Liver (tissue), 9 donors: ENCODE data around the gene UVSSA. TPM values are rescaled to one million over a fixed set of nuclear protein-coding genes. Genes with fewer than 3 reads are reported as not detected.

ENCODE experiments used
- DNase-seq: peaks from one replicate; pipeline ENCODE4 v3.0.0-alpha.2; 2017; ENCODE audit warnings: low spot score
- H3K27ac ChIP-seq, 2 donors: one replicate each; pipeline ENCODE4 v1.7.0; 2013; ENCODE audit warnings: inconsistent platforms in 2 of 2, low read length in 2 of 2, control low read depth in 1 of 2, low read depth in 1 of 2, mild to moderate bottlenecking in 1 of 2
- H3K27me3 ChIP-seq, 4 donors: one replicate each; pipeline versions ENCODE4 v1.6.1 to v1.7.0; 2013; ENCODE audit warnings: low read length in 3 of 4, inconsistent platforms in 1 of 4, mild to moderate bottlenecking in 1 of 4, moderate library complexity in 1 of 4; ENCODE audit not compliant: control insufficient read depth in 4 of 4, insufficient read depth in 4 of 4
- H3K36me3 ChIP-seq, 4 donors: one replicate each; pipeline versions ENCODE4 v1.6.1 to v1.7.0; 2013; ENCODE audit warnings: low read length in 3 of 4, mild to moderate bottlenecking in 3 of 4, low read depth in 1 of 4, moderate library complexity in 1 of 4; ENCODE audit not compliant: control insufficient read depth in 4 of 4, insufficient read depth in 3 of 4
- H3K4me1 ChIP-seq, 4 donors: one replicate each; pipeline versions ENCODE4 v1.6.1 to v1.7.0; 2013; ENCODE audit warnings: low read length in 3 of 4, mild to moderate bottlenecking in 3 of 4, moderate library complexity in 1 of 4; ENCODE audit not compliant: control insufficient read depth in 4 of 4, insufficient read depth in 4 of 4
- H3K4me3 ChIP-seq, 3 donors: one replicate each; pipeline versions ENCODE4 v1.6.1 to v1.7.0; 2013; ENCODE audit warnings: low read length in 3 of 3, control low read depth in 1 of 3, low read depth in 1 of 3, mild to moderate bottlenecking in 1 of 3
- H3K9ac ChIP-seq, 2 donors: one replicate each; pipeline ENCODE4 v1.7.0; 2013; ENCODE audit warnings: low read length in 2 of 2, mild to moderate bottlenecking in 2 of 2, moderate library complexity in 2 of 2, control low read depth in 1 of 2, low read depth in 1 of 2
- H3K9me3 ChIP-seq, 4 donors: one replicate each; pipeline versions ENCODE4 v1.6.1 to v1.7.0; 2013; ENCODE audit warnings: low read length in 3 of 4; ENCODE audit not compliant: control insufficient read depth in 4 of 4
- EGR1 ChIP-seq, 2 donors: IDR thresholded peaks; 2 replicates each; pipeline ENCODE4 v1.6.1; 2016 to 2018; ENCODE audit warnings: antibody characterized with exemption in 2 of 2, low read depth in 2 of 2
- FOXA1 ChIP-seq: IDR thresholded peaks from 2 replicates; pipeline ENCODE4 v1.6.1; 2016; ENCODE audit warnings: antibody characterized with exemption
- FOXA2 ChIP-seq: IDR thresholded peaks from 2 replicates; pipeline ENCODE4 v1.6.1; 2016; ENCODE audit warnings: antibody characterized with exemption
- GABPA ChIP-seq, 2 donors: IDR thresholded peaks in 1 of 2; conservative IDR thresholded peaks in 1 of 2; 2 replicates each; pipeline ENCODE4 v1.6.1; 2016; ENCODE audit warnings: antibody characterized with exemption in 2 of 2, mild to moderate bottlenecking in 1 of 2, moderate library complexity in 1 of 2
- HNF4A ChIP-seq, 2 donors: conservative IDR thresholded peaks; 2 replicates each; pipeline ENCODE4 v1.6.1; 2016; ENCODE audit warnings: antibody characterized with exemption in 2 of 2, mild to moderate bottlenecking in 2 of 2
- HNF4G ChIP-seq: IDR thresholded peaks from 2 replicates; pipeline ENCODE4 v1.6.1; 2016; ENCODE audit warnings: antibody characterized with exemption
- JUND ChIP-seq, 2 donors: IDR thresholded peaks; 2 replicates each; pipeline ENCODE4 v1.6.1; 2016; ENCODE audit warnings: antibody characterized with exemption in 2 of 2
- RAD21 ChIP-seq, 2 donors: IDR thresholded peaks; 2 replicates each; pipeline ENCODE4 v1.6.1; 2016; ENCODE audit warnings: antibody characterized with exemption in 2 of 2, mild to moderate bottlenecking in 2 of 2
- RXRA ChIP-seq, 2 donors: IDR thresholded peaks; 2 replicates each; pipeline ENCODE4 v1.6.1; 2017 to 2018; ENCODE audit warnings: antibody characterized with exemption in 2 of 2, mild to moderate bottlenecking in 1 of 2
- SP1 ChIP-seq: IDR thresholded peaks from 2 replicates; pipeline ENCODE4 v1.6.1; 2018; ENCODE audit warnings: antibody characterized with exemption, mild to moderate bottlenecking
- TAF1 ChIP-seq: conservative IDR thresholded peaks from 2 replicates; pipeline ENCODE4 v1.6.1; 2016; ENCODE audit warnings: antibody characterized with exemption, mild to moderate bottlenecking
- WGBS: extraction: QIAGEN DNeasy Blood & Tissue Kit; methylation state at CpG from one replicate; pipeline ENCODE4 v1.1.7; 2013; 5-methylcytosine and 5-hydroxymethylcytosine counted together
- polyA plus RNA-seq, 2 donors: library from polyadenylated mRNA; stranded (reverse) in 1 of 2; unstranded in 1 of 2; fragments of 200-250 nt in 1 of 2; fragments of >200 nt in 1 of 2; fragmentation: Nextera tagmentation in 1 of 2; extraction: Ambion mirVana in 1 of 2; gene quantifications; one replicate each; pipeline versions ENCODE4 v1.2.1 to v1.2.3, GENCODE V29; 2013 to 2015
- total RNA-seq, 2 donors: library from RNA; depleted of rRNA; stranded (reverse); fragments of >200 nt; gene quantifications; one replicate each; pipeline ENCODE4 v1.2.3, GENCODE V29; 2014
- TF ChIP-seq, protein P1 (sequence below): IDR thresholded peaks from 2 replicates; pipeline ENCODE4 v1.6.1; 2016; ENCODE audit warnings: antibody characterized with exemption
- TF ChIP-seq, protein P2 (sequence below): fragments of 150-350 bp; IDR thresholded peaks from 2 replicates; pipeline ENCODE4 v1.5.1; 2017; ENCODE audit warnings: improper control_type of control experiment, low read depth, low read length; ENCODE audit not compliant: missing input control
- TF ChIP-seq, protein P3 (sequence below): IDR thresholded peaks from 2 replicates; pipeline ENCODE4 v1.6.1; 2016; ENCODE audit warnings: antibody characterized with exemption
- donor health status: healthy.
- donor health status: healthy.
- donor health status: healthy.
- donor health status: healthy.
- donor health status: healthy.

UVSSA gene
- total and polyA plus RNA-seq, 4 donors = 2.2 to 18.3 (median 3.6) TPM

DNA sequence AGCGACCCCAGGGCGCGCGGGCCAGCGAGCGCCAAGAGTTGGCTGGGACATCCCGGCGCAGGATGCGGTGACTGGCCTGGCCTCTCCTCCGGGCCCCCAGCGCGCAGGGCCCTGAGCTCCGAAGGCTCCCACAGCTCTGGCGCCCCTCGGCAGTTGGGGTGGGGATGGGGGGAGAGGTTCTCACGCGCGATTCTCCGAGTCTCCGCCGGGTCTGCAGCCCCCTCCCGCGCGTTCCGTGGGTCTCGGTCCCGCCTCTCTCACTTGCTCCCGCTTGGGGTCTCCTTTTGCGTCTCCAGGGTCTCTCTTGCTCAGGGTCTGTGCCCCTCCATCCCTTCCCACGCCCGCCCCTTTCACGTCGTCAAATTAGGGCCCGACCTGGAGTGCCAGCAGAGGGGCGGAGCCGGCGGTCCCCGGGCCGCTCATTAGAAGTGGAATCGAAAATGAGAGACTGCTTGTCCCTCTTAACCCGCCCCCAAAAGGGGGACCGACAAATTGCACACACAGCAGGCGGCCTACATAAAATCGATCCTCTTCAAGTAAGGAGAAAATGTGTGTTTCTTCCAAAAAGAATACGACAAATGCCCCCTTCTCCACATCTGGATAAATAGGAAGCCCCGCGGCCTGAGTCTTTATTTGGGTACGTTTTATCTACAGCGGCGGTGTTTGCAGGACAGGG is 60.1 kb downstream of the UVSSA start:
- peaks cover 2 to 57% (median 7%) of the 10 kb centered on the region in 4 donors for H3K27me3 ChIP-seq
- DNase-seq = peak; percentile 19
- 11% methylated on average over 50 of the region's 50 CpGs for WGBS

DNA sequence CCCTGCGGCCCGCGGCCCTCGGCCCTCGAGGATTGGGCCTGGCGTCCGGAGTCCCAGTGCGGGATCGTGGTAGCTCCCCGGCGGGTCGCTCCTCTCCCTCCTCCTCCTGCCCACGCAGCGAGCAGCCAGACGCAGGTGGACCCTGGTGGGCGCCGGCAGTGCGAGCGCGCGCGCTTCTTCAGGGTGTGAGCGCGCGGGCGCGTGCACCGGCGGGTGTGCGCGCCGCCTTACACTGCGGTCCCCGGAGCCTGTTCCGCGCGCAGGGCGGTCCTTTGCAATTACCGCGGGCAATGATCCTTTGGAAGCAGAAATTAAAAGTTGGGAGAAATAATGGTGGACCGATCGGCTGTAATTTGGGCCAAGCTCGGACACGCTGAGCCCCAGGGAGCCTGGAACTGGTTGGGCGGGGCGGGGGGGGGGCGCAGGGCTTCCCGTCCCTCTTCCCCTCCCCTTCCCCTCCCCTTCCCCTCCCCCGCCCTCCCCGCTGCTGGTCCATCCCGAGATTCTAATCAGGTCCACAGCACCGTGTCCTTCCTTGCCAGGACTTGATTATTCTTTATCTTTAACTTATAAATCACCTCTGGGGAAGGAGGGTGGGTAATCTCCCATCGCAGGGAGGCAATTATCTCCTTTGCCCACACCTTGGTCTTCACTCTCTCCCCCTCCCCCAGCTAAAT is 60.8 kb downstream of the UVSSA start:
- no peak for DNase-seq
- no peak overlapping the region for H3K27ac ChIP-seq
- no peak overlapping the region for H3K4me3 ChIP-seq
- H3K36me3 ChIP-seq = no peaks in the 10 kb centered on the region
- WGBS = 7% methylated on average over 53 of the region's 53 CpGs
- H3K4me1 ChIP-seq = peaks cover 0 to 27% (median 5%) of the 10 kb centered on the region in 4 donors
- H3K9me3 ChIP-seq = no peaks in the 10 kb centered on the region
- TF ChIP-seq, protein P1, sequence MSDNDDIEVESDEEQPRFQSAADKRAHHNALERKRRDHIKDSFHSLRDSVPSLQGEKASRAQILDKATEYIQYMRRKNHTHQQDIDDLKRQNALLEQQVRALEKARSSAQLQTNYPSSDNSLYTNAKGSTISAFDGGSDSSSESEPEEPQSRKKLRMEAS = no peak
- no peak overlapping the region for H3K9ac ChIP-seq
- H3K27me3 ChIP-seq = peaks cover 2 to 54% (median 7%) of the 10 kb centered on the region in 4 donors

More for the DNA sequence above, 60.1 kb downstream of the UVSSA start:
- Histone ChIP-seq H3K9me3 (no peaks in the 10 kb centered on the region), H3K27ac (no peak overlapping the region), H3K36me3 (no peaks in the 10 kb centered on the region), H3K4me3 (no peak overlapping the region), H3K4me1 (peaks cover 0 to 28% (median 6%) of the 10 kb centered on the region in 4 donors), H3K9ac (no peak overlapping the region)
- no peak for TF ChIP-seq GABPA (IDR thresholded peaks at IDR 0.05 in 1 of 2, conservative IDR thresholded peaks at IDR 0.05 in 1 of 2)
- TF ChIP-seq RAD21 (IDR thresholded peaks at IDR 0.05) = no peak
- TF ChIP-seq SP1 = no peak
- TF ChIP-seq, protein P2, sequence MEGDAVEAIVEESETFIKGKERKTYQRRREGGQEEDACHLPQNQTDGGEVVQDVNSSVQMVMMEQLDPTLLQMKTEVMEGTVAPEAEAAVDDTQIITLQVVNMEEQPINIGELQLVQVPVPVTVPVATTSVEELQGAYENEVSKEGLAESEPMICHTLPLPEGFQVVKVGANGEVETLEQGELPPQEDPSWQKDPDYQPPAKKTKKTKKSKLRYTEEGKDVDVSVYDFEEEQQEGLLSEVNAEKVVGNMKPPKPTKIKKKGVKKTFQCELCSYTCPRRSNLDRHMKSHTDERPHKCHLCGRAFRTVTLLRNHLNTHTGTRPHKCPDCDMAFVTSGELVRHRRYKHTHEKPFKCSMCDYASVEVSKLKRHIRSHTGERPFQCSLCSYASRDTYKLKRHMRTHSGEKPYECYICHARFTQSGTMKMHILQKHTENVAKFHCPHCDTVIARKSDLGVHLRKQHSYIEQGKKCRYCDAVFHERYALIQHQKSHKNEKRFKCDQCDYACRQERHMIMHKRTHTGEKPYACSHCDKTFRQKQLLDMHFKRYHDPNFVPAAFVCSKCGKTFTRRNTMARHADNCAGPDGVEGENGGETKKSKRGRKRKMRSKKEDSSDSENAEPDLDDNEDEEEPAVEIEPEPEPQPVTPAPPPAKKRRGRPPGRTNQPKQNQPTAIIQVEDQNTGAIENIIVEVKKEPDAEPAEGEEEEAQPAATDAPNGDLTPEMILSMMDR = no peak
- TF ChIP-seq EGR1 (IDR thresholded peaks at IDR 0.05; ENCODE audit: low read depth in 2 of 2) = no peak
- no peak for TF ChIP-seq HNF4A (conservative IDR thresholded peaks at IDR 0.05)
- no peak for TF ChIP-seq FOXA1
- no peak for TF ChIP-seq FOXA2
- TF ChIP-seq HNF4G = no peak
- TF ChIP-seq RXRA (IDR thresholded peaks at IDR 0.05) = no peak
- TF ChIP-seq, protein P1 = no peak
- no peak for TF ChIP-seq TAF1
- TF ChIP-seq, protein P3, sequence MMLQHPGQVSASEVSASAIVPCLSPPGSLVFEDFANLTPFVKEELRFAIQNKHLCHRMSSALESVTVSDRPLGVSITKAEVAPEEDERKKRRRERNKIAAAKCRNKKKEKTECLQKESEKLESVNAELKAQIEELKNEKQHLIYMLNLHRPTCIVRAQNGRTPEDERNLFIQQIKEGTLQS = no peak
- no peak for TF ChIP-seq JUND (IDR thresholded peaks at IDR 0.05)

DNA sequence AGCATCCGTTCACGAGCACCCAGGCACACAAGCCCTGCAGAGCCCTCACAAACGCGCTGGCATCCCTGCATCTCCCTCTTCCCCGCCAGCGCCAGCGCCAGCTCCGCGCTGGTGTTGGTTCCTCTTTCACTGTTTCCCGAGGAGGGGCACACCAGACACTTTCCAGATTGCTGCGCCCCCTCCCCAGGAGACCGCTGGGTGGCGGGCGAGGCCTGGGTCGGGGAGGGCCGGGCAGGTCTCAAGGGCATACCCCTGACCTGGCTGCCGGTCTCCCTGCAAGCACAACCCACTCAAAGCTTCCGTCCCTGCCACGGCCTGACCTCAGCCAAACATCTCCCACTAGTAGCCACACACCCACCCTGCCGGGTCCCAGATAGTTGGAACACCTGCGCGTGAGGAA is 61.4 kb downstream of the UVSSA start:
- H3K4me1 ChIP-seq = peaks cover 0 to 21% (median 2%) of the 10 kb centered on the region in 4 donors
- no peak overlapping the region for H3K4me3 ChIP-seq
- H3K9ac ChIP-seq = no peak overlapping the region
- H3K27me3 ChIP-seq = peaks cover 6 to 51% (median 10%) of the 10 kb centered on the region in 4 donors
- H3K27ac ChIP-seq = no peak overlapping the region
- H3K36me3 ChIP-seq = no peaks in the 10 kb centered on the region
- H3K9me3 ChIP-seq = no peaks in the 10 kb centered on the region
- no peak for DNase-seq
- WGBS = 14% methylated on average over 22 of the region's 22 CpGs
- no peak for TF ChIP-seq FOXA1
- no peak for TF ChIP-seq RAD21 (IDR thresholded peaks at IDR 0.05)
- no peak for TF ChIP-seq HNF4G
- TF ChIP-seq, protein P3 = no peak
- no peak for TF ChIP-seq SP1
